DND-41 (cell line): ENCODE measurements around the gene JMJD1C.

Source experiments
- ATAC-seq: fragments of 200-7000 bp; cut with Tn5 transposase; 3 replicates; pipeline ENCODE4 v1.9.1; 2021; ENCODE audit warnings: low read depth; ENCODE audit not compliant: insufficient read depth
- DNase-seq: peaks from one replicate; pipeline ENCODE4 v3.0.0-alpha.2; 2020
- H2AFZ ChIP-seq: 2 replicates; pipeline ENCODE4 v1.6.0; 2012; ENCODE audit warnings: low read depth, low read length
- H3K27ac ChIP-seq: 2 replicates; pipeline ENCODE4 v1.5.1; 2012; ENCODE audit warnings: low read length, inconsistent platforms
- H3K27me3 ChIP-seq: fragments of 200-600 bp; sonication (generic); 2 replicates; pipeline ENCODE4 v1.6.0; 2012; ENCODE audit warnings: low read length, mild to moderate bottlenecking, inconsistent platforms; ENCODE audit not compliant: insufficient read depth, poor library complexity
- H3K36me3 ChIP-seq: 2 replicates; pipeline ENCODE4 v1.5.1; 2012; ENCODE audit warnings: low read length, inconsistent platforms; ENCODE audit not compliant: insufficient read depth
- H3K4me1 ChIP-seq: 2 replicates; pipeline ENCODE4 v1.5.1; 2012; ENCODE audit warnings: mild to moderate bottlenecking, low read length; ENCODE audit not compliant: insufficient read depth
- H3K4me2 ChIP-seq: 2 replicates; pipeline ENCODE4 v1.6.0; 2012; ENCODE audit warnings: mild to moderate bottlenecking, moderate library complexity, low read length, inconsistent platforms; ENCODE audit not compliant: insufficient read depth
- H3K4me3 ChIP-seq, 2 experiments: fragments of 200-600 bp in 1 of 2; shearing (Covaris generic) in 1 of 2; 2 replicates each; pipeline ENCODE4 v1.5.1; 2012 to 2016; ENCODE audit warnings: inconsistent platforms in 2 of 2, low read length in 2 of 2, mild to moderate bottlenecking in 2 of 2, low read depth in 1 of 2, moderate library complexity in 1 of 2
- H3K79me2 ChIP-seq: 2 replicates; pipeline ENCODE4 v1.6.0; 2012; ENCODE audit warnings: low read length, inconsistent platforms; ENCODE audit not compliant: insufficient read depth
- H3K9ac ChIP-seq: 2 replicates; pipeline ENCODE4 v1.6.0; 2012; ENCODE audit warnings: low read depth, mild to moderate bottlenecking, inconsistent platforms, low read length, moderate library complexity
- H3K9me3 ChIP-seq: 2 replicates; pipeline ENCODE4 v1.5.1; 2012; ENCODE audit warnings: low read length, moderate library complexity, mild to moderate bottlenecking, inconsistent platforms; ENCODE audit not compliant: insufficient read depth, severe bottlenecking
- H4K20me1 ChIP-seq: 2 replicates; pipeline ENCODE4 v1.6.0; 2012; ENCODE audit warnings: low read length; ENCODE audit not compliant: insufficient read depth
- EZH2 ChIP-seq: IDR thresholded peaks from 3 replicates; pipeline ENCODE4 v1.6.1; 2012; ENCODE audit warnings: borderline replicate concordance, low read depth, mild to moderate bottlenecking, moderate library complexity, low read length, inconsistent platforms; ENCODE audit not compliant: severe bottlenecking
- TF ChIP-seq, protein P1 (sequence below): IDR thresholded peaks from 2 replicates; pipeline ENCODE4 v1.5.1; 2012; ENCODE audit warnings: borderline replicate concordance, low read length, moderate library complexity, mild to moderate bottlenecking; ENCODE audit not compliant: poor library complexity, severe bottlenecking; ENCODE audit errors: extremely low read depth

JMJD1C gene

DNA sequence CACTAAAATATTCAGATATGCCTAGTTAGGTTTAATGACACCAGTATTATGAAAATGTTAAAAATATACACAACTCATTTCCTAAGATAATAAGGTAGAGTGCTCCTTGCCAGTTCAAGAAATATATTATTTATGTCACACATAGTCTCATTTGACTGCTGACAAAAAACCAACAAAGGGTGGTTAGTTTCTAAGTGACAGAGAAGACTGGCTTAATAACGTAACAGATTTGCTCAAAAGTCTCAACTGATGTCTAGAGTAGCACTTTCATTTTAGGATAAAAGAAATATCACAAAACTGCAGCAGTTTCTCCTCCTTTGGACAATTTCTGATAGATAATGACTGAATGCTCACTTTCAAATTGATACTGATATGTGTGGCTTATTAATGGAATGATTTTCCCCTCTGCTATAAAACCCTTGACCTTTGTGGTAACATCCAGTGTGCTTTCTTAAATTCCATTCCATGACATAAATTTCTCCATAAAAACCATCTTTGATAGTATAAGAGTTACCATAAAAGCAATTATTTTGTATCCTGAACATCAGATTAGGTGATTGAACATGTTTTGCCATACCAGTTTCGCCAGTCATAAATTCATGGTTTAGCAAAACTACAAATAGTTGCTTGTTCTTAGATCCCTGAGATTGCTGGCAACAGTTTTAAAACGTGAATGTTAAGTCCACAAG, 238.4 kb downstream of the JMJD1C start:
- Histone ChIP-seq H3K36me3 (no peaks in the 10 kb centered on the region), H3K4me1 (peaks cover 7% of the 10 kb centered on the region), H3K9me3 (no peaks in the 10 kb centered on the region), H3K27me3 (no peaks in the 10 kb centered on the region), H4K20me1 (peaks cover 32% of the 10 kb centered on the region), H3K4me3 (no peak overlapping the region), H3K9ac (no peak overlapping the region), H3K4me2 (no peak overlapping the region), H2AFZ (no peak overlapping the region), H3K79me2 (peaks cover 94% of the 10 kb centered on the region), H3K27ac (no peak overlapping the region)
- ATAC-seq (no peak), DNase-seq (no peak)
- TF ChIP-seq, protein P1, sequence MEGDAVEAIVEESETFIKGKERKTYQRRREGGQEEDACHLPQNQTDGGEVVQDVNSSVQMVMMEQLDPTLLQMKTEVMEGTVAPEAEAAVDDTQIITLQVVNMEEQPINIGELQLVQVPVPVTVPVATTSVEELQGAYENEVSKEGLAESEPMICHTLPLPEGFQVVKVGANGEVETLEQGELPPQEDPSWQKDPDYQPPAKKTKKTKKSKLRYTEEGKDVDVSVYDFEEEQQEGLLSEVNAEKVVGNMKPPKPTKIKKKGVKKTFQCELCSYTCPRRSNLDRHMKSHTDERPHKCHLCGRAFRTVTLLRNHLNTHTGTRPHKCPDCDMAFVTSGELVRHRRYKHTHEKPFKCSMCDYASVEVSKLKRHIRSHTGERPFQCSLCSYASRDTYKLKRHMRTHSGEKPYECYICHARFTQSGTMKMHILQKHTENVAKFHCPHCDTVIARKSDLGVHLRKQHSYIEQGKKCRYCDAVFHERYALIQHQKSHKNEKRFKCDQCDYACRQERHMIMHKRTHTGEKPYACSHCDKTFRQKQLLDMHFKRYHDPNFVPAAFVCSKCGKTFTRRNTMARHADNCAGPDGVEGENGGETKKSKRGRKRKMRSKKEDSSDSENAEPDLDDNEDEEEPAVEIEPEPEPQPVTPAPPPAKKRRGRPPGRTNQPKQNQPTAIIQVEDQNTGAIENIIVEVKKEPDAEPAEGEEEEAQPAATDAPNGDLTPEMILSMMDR: no peak
- TF ChIP-seq EZH2: no peak

DNA sequence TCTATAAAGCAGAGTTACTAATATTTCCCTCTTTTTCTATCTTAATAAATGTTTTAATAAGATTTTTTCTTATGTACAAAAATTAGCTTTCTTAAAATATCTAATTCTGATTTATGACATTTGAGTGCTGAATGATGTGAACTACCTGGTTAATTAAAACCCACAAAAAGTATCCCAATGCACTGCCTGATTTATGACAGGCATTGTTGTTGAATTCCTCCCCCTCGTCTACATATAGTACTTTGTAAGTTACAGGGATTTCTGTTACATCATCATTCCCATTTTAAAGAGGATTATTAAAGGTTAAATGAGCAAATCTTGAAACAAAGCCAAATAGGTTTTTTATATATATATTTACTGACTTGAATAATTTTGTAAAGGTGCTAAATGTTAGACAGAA, 241.5 kb downstream of the JMJD1C start:
- no peaks in the 10 kb centered on the region for H3K27me3 ChIP-seq
- TF ChIP-seq EZH2: no peak
- TF ChIP-seq, protein P1: no peak
- H2AFZ ChIP-seq: no peak overlapping the region
- H3K27ac ChIP-seq: no peak overlapping the region
- H3K4me3 ChIP-seq: no peak overlapping the region
- H3K9ac ChIP-seq: no peak overlapping the region
- no peak overlapping the region for H3K4me2 ChIP-seq
- H3K4me1 ChIP-seq: peaks cover 7% of the 10 kb centered on the region
- peaks cover 33% of the 10 kb centered on the region for H4K20me1 ChIP-seq
- peaks cover 91% of the 10 kb centered on the region for H3K79me2 ChIP-seq
- DNase-seq: no peak
- no peaks in the 10 kb centered on the region for H3K9me3 ChIP-seq
- H3K36me3 ChIP-seq: no peaks in the 10 kb centered on the region
- ATAC-seq: no peak

- Histone ChIP-seq H3K27ac (no peak overlapping the region), H3K4me2 (no peak overlapping the region), H4K20me1 (peaks cover 33% of the 10 kb centered on the region), H3K9ac (no peak overlapping the region), H2AFZ (no peak overlapping the region), H3K4me3 (no peak overlapping the region), H3K9me3 (no peaks in the 10 kb centered on the region), H3K27me3 (no peaks in the 10 kb centered on the region), H3K36me3 (no peaks in the 10 kb centered on the region), H3K79me2 (peaks cover 88% of the 10 kb centered on the region), H3K4me1 (peaks cover 7% of the 10 kb centered on the region)
- no peak for TF ChIP-seq EZH2
- TF ChIP-seq, protein P1: no peak
- no peak for DNase-seq
- no peak for ATAC-seq
These were observed 243.8 kb downstream of the JMJD1C start for GRCh38 chr10:63221950-63222349.

GRCh38 chr10:63219749-63220148, 246.0 kb downstream of the JMJD1C start:
- Histone ChIP-seq H3K9ac (no peak overlapping the region), H2AFZ (no peak overlapping the region), H3K4me3 (no peak overlapping the region), H3K9me3 (no peaks in the 10 kb centered on the region), H3K79me2 (peaks cover 81% of the 10 kb centered on the region), H3K27me3 (no peaks in the 10 kb centered on the region), H3K4me2 (no peak overlapping the region), H4K20me1 (peaks cover 19% of the 10 kb centered on the region), H3K27ac (no peak overlapping the region), H3K4me1 (no peaks in the 10 kb centered on the region), H3K36me3 (peaks cover 18% of the 10 kb centered on the region)
- TF ChIP-seq, protein P1: no peak
- TF ChIP-seq EZH2: no peak
- no peak for DNase-seq
- ATAC-seq: no peak
